Measurements from ENCODE around the gene UBR1. TPM values are rescaled to one million over a fixed set of nuclear protein-coding genes. Genes with fewer than 3 reads are reported as not detected.

UBR1 gene
- total and polyA plus RNA-seq, 2 experiments from 2014 or later, result 17.2 to 19.6 TPM

GRCh38 chr15:43093026-43093425 lies 12.8 kb downstream of the UBR1 start:
- H3K9me3 Mint-ChIP-seq, result no peaks in the 10 kb centered on the region
- no peak overlapping the region for H3K27ac Mint-ChIP-seq

More at GRCh38 chr15:43093026-43093425, 12.8 kb downstream of the UBR1 start:
- ATAC-seq, result no peak
- no peak overlapping the region for H2AFZ ChIP-seq
- TF ChIP-seq ZNF114 (CRISPR knock-in tag; IDR thresholded peaks at IDR 0.05) (no peak), EZH2 (IDR thresholded peaks at IDR 0.05; ENCODE audit: low read depth, unreplicated experiment) (no peak), JUNB (IDR thresholded peaks at IDR 0.05; ENCODE audit: unreplicated experiment) (no peak), CTCF (conservative IDR thresholded peaks at IDR 0.05; ENCODE audit: low read depth in 2 of 2) (no peak), EZH2phosphoT487 (IDR thresholded peaks at IDR 0.05; ENCODE audit: unreplicated experiment) (no peak), ZNF331 (CRISPR knock-in tag; IDR thresholded peaks at IDR 0.05; ENCODE audit: low read depth) (no peak), REST (IDR thresholded peaks at IDR 0.05; ENCODE audit: unreplicated experiment) (no peak), ETS1 (IDR thresholded peaks at IDR 0.05) (no peak), ZNF462 (CRISPR knock-in tag; IDR thresholded peaks at IDR 0.05) (no peak), CREB1 (CRISPR knock-in tag; IDR thresholded peaks at IDR 0.05; ENCODE audit: low read depth) (no peak), STAT1 (IDR thresholded peaks at IDR 0.05; ENCODE audit: unreplicated experiment) (no peak), NANOG (IDR thresholded peaks at IDR 0.05; ENCODE audit: borderline replicate concordance) (no peak), POLR2AphosphoS5 (IDR thresholded peaks at IDR 0.05; ENCODE audit: low read depth) (no peak)
- Mint-ChIP-seq H3K4me1 (no peaks in the 10 kb centered on the region), H3K36me3 (ENCODE audit: low read depth) (peaks cover 11% of the 10 kb centered on the region; the same call in 2 of the 3 replicates), H3K4me3 (no peak overlapping the region), H3K27me3 (ENCODE audit: insufficient read depth, low read depth, poor library complexity) (peaks cover 3% of the 10 kb centered on the region)
- no peak overlapping the region for H3K4me3 ChIP-seq
- peaks cover 4% of the 10 kb centered on the region; the same call in 1 of the 2 replicates for H4K20me1 ChIP-seq (replicated peaks; ENCODE audit: insufficient read depth)
- no peaks in the 10 kb centered on the region for H3K36me3 ChIP-seq (ENCODE audit: insufficient read depth)
- H3K79me2 ChIP-seq (replicated peaks; ENCODE audit: insufficient read depth), result peaks cover 79% of the 10 kb centered on the region
- no peak for DNase-seq (ENCODE audit: low spot score)
- H3K4me1 ChIP-seq (ENCODE audit: insufficient read depth), result no peaks in the 10 kb centered on the region
- H3K4me2 ChIP-seq, result no peak overlapping the region
- H3K27ac ChIP-seq (ENCODE audit: low read depth), result no peak overlapping the region
- no peaks in the 10 kb centered on the region for H3K9me2 ChIP-seq (ENCODE audit: insufficient read depth)
- no peaks in the 10 kb centered on the region for H3F3A ChIP-seq (replicated peaks; ENCODE audit: low read depth)
- H3K27me3 ChIP-seq (ENCODE audit: insufficient read depth), result no peaks in the 10 kb centered on the region
